ENCODE data around the gene ANKRD36C.
A peak's percentile ranks its signal among the peaks of the same experiment; 100 is the strongest.
"Not testable (repeated sequence)": the region's sequence is repeated elsewhere in the genome, so short reads cannot be mapped to it uniquely, and the experiment has no call there.

Gene ANKRD36C

GRCh38 chr2:96006248-96006647, 14.6 kb upstream of the ANKRD36C start:
- not testable (repeated sequence) for DNase-seq, ATAC-seq

- ATAC-seq: peak; percentile 40
These were observed 1.1 kb upstream of the ANKRD36C start for GRCh38 chr2:95992520-95993272.

GRCh38 chr2:95992102-95992501, 478 bp upstream of the ANKRD36C start:
- DNase-seq: peak; percentile 40

More at GRCh38 chr2:95992520-95993272, 1.1 kb upstream of the ANKRD36C start:
- DNase-seq: peak; percentile 50

DNA sequence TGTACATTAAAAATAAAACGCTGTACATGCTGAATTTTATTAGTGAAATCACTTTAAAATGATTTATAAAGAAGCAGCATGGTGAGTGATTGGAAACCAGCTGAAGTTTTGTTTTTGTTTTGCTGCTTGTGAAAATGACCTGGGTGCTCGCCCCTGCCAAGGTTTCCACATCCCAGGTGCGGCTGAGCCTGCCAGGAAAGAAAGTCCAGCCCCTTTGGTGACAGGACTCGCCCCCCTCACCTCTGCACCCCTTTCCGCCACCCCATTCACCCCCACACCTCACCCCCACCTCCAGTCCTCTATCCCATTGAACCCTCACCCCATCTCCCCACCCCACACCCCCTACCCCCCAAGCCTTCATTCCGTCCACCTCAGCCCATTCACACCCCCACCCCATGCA, 740 bp downstream of the ANKRD36C start:
- DNase-seq, ATAC-seq: not testable (repeated sequence)

More at GRCh38 chr2:95992102-95992501, 478 bp upstream of the ANKRD36C start:
- ATAC-seq: peak; percentile 55

GRCh38 chr2:95951662-95952061, 40.0 kb downstream of the ANKRD36C start:
- DNase-seq, ATAC-seq: not testable (repeated sequence)

- ATAC-seq, DNase-seq: not testable (repeated sequence)
These were observed 43.6 kb downstream of the ANKRD36C start for GRCh38 chr2:95948039-95948438.

DNA sequence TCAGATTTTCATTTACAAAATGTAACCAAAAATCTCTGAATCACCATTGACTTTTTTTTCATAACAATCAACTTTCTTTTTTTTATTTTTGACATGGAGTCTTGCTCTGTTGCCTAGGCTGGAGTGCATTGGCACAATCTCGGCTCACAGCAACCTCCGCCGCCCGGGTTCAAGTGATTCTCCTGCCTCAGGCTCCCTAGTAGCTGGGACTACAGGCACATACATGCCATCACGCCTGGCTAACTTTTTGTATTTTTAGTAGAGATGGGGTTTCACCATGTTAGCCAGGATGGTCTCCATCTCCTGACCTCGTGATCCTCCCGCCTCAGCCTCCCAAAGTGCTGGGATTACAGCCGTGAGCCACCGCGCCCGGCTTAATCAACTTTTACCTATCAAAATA, 51.7 kb downstream of the ANKRD36C start:
- not testable (repeated sequence) for ATAC-seq, DNase-seq

GRCh38 chr2:95930740-95931139, 60.9 kb downstream of the ANKRD36C start:
- DNase-seq, ATAC-seq: not testable (repeated sequence)

DNA sequence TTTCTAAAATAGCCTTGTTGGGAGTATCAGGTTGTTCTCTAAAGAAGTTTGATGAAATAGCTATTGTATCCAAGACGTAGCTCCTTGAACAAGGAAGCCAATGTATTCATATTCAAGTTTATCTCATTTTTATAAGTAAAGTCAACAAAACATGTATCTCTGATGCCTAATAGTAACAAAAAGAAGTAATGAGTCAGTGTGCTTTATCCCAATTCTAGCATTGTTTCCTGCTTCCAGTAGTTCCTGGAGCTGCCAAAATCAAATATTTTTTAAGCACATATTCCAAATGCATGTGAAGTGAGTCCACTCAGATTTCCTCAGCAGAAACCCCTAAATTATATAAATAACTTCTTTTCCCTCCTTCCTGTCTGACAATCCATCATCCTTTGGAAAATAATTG, 74.6 kb downstream of the ANKRD36C start:
- not testable (repeated sequence) for ATAC-seq, DNase-seq

- ATAC-seq, DNase-seq: not testable (repeated sequence)
These were observed 76.5 kb downstream of the ANKRD36C start for GRCh38 chr2:95915131-95915530.

- DNase-seq, ATAC-seq: not testable (repeated sequence)
These were observed 80.2 kb downstream of the ANKRD36C start for GRCh38 chr2:95911431-95911830.

GRCh38 chr2:95894443-95894842, 97.2 kb downstream of the ANKRD36C start:
- not testable (repeated sequence) for DNase-seq, ATAC-seq

DNA sequence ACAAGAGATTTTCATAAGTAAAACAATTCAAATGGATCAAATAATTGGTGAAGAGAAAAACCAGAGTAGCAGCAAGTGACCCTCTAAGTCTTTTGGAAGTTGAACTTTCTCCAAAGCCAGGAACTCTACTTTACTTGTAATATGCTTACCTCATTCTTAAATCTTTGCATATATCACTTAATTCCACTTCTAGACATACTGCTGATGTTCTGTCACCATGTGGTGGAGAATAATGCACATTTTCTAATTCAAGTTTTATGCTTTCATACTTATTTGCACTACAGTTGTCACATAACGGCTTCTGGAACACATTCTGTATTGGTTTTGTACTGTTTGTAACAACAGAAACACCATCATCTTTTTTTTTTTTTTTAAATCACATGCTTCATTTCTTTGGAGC, 123.7 kb downstream of the ANKRD36C start:
- ATAC-seq, DNase-seq: not testable (repeated sequence)

GRCh38 chr2:95867047-95867677, 124.5 kb downstream of the ANKRD36C start:
- not testable (repeated sequence) for DNase-seq
- peak; percentile 32 for ATAC-seq

DNA sequence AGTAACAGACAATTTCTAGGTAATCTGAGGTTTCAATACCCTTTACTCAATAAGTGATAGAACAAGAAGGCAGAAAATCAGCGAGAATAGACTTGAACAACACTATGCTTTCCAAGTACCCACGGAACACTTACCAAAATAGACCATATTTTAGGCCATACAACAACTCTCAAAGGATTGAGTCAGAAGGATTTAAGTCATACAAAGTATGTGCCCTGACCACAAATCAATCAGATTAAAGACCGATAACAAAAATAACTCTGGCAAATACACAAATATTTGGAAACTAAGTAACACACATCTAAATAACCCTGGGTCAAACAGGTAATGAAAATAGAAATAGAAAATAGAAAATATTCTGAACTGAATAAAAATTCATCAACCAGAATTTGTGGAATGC, 129.5 kb downstream of the ANKRD36C start:
- ATAC-seq, DNase-seq: not testable (repeated sequence)

DNA sequence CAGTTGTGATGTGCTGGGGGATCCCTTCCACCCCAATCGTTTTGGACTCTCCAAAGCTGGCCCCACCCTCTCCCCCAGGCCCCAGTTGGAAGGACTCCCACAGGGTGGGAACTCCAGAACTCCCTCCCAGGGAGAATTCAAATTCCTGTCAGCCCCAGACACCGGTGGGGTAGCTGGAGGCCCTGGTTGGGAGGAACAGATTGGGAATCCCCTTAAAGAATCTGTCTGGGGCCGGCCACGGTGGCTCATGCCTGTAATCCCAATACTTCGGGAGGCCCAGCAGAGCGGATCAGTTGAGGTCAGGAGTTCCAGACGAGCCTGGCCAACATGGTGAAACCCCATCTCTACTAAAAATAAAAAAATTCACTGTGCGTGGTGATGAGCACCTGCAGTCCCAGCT, 155.5 kb downstream of the ANKRD36C start:
- DNase-seq: no peak
- ATAC-seq: no peak

DNA sequence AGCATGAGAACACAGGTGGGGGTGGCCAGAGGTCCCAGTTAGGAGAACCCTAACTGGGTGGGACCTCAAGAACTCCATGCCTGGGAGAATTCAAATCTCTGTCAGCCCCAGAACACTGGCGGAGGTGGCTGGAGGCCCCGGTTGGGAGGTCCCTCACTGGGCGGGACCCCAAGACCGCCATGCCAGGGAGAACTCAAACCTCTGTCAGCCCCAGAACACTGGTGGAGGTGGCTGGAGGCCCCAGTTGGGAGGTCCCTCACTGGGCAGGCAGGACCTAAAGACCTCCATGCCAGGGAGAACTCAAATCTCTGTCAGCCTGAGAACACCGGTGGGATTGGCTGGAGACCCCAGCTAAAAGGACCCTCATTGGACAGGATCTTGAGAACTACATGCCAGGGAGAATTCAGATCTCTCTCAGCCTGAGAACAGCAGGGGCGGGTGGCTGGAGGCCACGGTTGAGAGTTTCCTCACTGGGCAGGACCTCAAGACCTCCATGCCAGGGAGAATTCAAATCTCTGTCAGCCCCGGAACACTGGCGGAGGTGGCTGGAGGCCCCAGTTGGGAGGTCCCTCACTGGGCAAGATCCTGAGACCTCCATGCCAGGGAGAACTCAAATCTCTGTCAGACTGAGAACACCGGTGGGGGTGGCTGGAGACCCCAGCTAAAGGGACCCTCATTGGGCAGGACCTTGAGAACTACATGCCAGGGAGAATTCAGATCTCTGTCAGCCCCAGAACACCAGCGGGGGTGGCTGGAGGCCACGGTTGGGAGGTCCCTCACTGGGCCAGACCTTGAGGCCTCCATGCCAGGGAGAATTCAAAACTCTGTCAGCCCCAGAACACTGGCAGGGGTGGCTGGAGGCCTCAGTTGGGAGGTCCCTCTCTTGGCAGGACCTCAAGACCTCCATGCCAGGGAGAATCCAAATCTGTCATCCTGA, 157.3 kb downstream of the ANKRD36C start:
- ATAC-seq, DNase-seq: not testable (repeated sequence)

GRCh38 chr2:95824218-95824617, 167.4 kb downstream of the ANKRD36C start:
- not testable (repeated sequence) for DNase-seq, ATAC-seq

GRCh38 chr2:95817521-95817920, 174.1 kb downstream of the ANKRD36C start:
- not testable (repeated sequence) for ATAC-seq, DNase-seq

- not testable (repeated sequence) for ATAC-seq, DNase-seq
These were observed 178.3 kb downstream of the ANKRD36C start for GRCh38 chr2:95813311-95813710.

- DNase-seq (no peak), ATAC-seq (no peak)
These were observed 191.7 kb downstream of the ANKRD36C start for GRCh38 chr2:95799892-95800291.
